DOHH2 (cell line): ENCODE data around the gene C2orf15.

ENCODE experiments used
- EZH2phosphoT487 ChIP-seq: fragments of 200-600 bp; sonication (generic); IDR thresholded peaks from 2 replicates; pipeline ENCODE4 v1.6.1; 2017; ENCODE audit warnings: borderline replicate concordance, mild to moderate bottlenecking, antibody characterized with exemption, low read length, moderate library complexity, mixed read lengths
- TF ChIP-seq, protein P1 (sequence below): fragments of 200-600 bp; sonication (generic); IDR thresholded peaks from one replicate; pipeline ENCODE4 v1.5.1; 2014; ENCODE audit warnings: antibody characterized with exemption, mild to moderate bottlenecking, low read depth, low read length; ENCODE audit not compliant: poor library complexity, severe bottlenecking

DNA sequence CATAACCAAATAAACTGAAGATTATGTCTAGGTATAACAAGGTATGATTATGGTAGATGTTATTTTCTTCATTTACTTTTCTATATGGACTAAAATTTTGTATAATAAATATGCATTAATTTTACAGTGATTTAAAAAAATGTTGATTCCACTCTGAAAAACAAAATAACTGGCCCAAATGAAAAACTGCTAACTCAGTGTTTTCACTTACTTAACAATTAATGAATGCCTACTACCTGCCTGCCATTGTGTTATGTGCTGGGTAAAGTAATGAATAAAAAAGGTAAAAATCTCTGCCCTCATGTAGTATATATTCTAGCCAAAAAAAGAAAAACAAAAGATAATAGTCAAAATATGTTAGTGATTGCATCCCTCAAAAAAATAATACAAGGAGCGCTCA lies 29.6 kb upstream of the C2orf15 start:
- TF ChIP-seq, protein P1, sequence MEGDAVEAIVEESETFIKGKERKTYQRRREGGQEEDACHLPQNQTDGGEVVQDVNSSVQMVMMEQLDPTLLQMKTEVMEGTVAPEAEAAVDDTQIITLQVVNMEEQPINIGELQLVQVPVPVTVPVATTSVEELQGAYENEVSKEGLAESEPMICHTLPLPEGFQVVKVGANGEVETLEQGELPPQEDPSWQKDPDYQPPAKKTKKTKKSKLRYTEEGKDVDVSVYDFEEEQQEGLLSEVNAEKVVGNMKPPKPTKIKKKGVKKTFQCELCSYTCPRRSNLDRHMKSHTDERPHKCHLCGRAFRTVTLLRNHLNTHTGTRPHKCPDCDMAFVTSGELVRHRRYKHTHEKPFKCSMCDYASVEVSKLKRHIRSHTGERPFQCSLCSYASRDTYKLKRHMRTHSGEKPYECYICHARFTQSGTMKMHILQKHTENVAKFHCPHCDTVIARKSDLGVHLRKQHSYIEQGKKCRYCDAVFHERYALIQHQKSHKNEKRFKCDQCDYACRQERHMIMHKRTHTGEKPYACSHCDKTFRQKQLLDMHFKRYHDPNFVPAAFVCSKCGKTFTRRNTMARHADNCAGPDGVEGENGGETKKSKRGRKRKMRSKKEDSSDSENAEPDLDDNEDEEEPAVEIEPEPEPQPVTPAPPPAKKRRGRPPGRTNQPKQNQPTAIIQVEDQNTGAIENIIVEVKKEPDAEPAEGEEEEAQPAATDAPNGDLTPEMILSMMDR, result no peak
- TF ChIP-seq EZH2phosphoT487, result no peak
